GM23338 (cell line): Measurements from ENCODE around the gene GTF2A1.

Source experiments
- CREB1 ChIP-seq: fragments of 250-450 bp; sonication (Bioruptor Pico); IDR thresholded peaks from 2 replicates; pipeline ENCODE4 v1.5.0; 2020; ENCODE audit warnings: low read depth, mild to moderate bottlenecking, moderate library complexity
- CTCF ChIP-seq, 2 experiments: fragments of 200-600 bp in 1 of 2; sonication (generic) in 1 of 2; conservative IDR thresholded peaks; 2 replicates each; pipeline versions ENCODE4 v1.5.1 to v1.6.1; 2016 to 2017; ENCODE audit warnings: antibody characterized with exemption in 2 of 2, low read depth in 2 of 2, mild to moderate bottlenecking in 2 of 2, moderate library complexity in 1 of 2
- ETS1 ChIP-seq: IDR thresholded peaks from 2 replicates; pipeline ENCODE4 v1.6.1; 2016; ENCODE audit warnings: antibody characterized with exemption
- EZH2 ChIP-seq: fragments of 200-600 bp; sonication (generic); IDR thresholded peaks from one replicate; pipeline ENCODE4 v1.8.0; 2017; ENCODE audit warnings: antibody characterized with exemption, mild to moderate bottlenecking, low read depth; ENCODE audit not compliant: unreplicated experiment
- EZH2phosphoT487 ChIP-seq: fragments of 200-600 bp; sonication (generic); IDR thresholded peaks from one replicate; pipeline ENCODE4 v1.8.1; 2018; ENCODE audit warnings: antibody characterized with exemption; ENCODE audit not compliant: unreplicated experiment
- JUNB ChIP-seq: IDR thresholded peaks from one replicate; pipeline ENCODE4 v1.6.1; 2016; ENCODE audit warnings: antibody characterized with exemption; ENCODE audit not compliant: unreplicated experiment
- NANOG ChIP-seq: IDR thresholded peaks from 2 replicates; pipeline ENCODE4 v1.6.1; 2016; ENCODE audit warnings: antibody characterized with exemption, borderline replicate concordance
- POLR2AphosphoS5 ChIP-seq: IDR thresholded peaks from 2 replicates; pipeline ENCODE4 v1.6.1; 2016; ENCODE audit warnings: antibody characterized with exemption, low read depth
- ZNF114 ChIP-seq: fragments of 250-450 bp; sonication (Bioruptor Pico); IDR thresholded peaks from 2 replicates; pipeline ENCODE4 v1.5.0; 2020; ENCODE audit warnings: mild to moderate bottlenecking, moderate library complexity
- TF ChIP-seq, protein P1 (sequence below): IDR thresholded peaks from one replicate; pipeline ENCODE4 v1.6.1; 2018; ENCODE audit warnings: antibody characterized with exemption; ENCODE audit not compliant: unreplicated experiment

- TF ChIP-seq EZH2phosphoT487 = no peak
- TF ChIP-seq CTCF (conservative IDR thresholded peaks at IDR 0.05; ENCODE audit: low read depth in 2 of 2) = no peak
- no peak for TF ChIP-seq ZNF114 (CRISPR knock-in tag)
- TF ChIP-seq POLR2AphosphoS5 = peak; percentile 98
- TF ChIP-seq CREB1 (CRISPR knock-in tag) = peak; percentile 91
- TF ChIP-seq EZH2 = no peak
- TF ChIP-seq, protein P1, sequence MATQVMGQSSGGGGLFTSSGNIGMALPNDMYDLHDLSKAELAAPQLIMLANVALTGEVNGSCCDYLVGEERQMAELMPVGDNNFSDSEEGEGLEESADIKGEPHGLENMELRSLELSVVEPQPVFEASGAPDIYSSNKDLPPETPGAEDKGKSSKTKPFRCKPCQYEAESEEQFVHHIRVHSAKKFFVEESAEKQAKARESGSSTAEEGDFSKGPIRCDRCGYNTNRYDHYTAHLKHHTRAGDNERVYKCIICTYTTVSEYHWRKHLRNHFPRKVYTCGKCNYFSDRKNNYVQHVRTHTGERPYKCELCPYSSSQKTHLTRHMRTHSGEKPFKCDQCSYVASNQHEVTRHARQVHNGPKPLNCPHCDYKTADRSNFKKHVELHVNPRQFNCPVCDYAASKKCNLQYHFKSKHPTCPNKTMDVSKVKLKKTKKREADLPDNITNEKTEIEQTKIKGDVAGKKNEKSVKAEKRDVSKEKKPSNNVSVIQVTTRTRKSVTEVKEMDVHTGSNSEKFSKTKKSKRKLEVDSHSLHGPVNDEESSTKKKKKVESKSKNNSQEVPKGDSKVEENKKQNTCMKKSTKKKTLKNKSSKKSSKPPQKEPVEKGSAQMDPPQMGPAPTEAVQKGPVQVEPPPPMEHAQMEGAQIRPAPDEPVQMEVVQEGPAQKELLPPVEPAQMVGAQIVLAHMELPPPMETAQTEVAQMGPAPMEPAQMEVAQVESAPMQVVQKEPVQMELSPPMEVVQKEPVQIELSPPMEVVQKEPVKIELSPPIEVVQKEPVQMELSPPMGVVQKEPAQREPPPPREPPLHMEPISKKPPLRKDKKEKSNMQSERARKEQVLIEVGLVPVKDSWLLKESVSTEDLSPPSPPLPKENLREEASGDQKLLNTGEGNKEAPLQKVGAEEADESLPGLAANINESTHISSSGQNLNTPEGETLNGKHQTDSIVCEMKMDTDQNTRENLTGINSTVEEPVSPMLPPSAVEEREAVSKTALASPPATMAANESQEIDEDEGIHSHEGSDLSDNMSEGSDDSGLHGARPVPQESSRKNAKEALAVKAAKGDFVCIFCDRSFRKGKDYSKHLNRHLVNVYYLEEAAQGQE = no peak
- TF ChIP-seq JUNB = no peak
- TF ChIP-seq NANOG = no peak
- TF ChIP-seq ETS1 = no peak
These were observed 1.5 kb downstream of the GTF2A1 start for GRCh38 chr14:81219210-81219758.
